ENCODE results near the gene CPA5.

Gene CPA5

DNA sequence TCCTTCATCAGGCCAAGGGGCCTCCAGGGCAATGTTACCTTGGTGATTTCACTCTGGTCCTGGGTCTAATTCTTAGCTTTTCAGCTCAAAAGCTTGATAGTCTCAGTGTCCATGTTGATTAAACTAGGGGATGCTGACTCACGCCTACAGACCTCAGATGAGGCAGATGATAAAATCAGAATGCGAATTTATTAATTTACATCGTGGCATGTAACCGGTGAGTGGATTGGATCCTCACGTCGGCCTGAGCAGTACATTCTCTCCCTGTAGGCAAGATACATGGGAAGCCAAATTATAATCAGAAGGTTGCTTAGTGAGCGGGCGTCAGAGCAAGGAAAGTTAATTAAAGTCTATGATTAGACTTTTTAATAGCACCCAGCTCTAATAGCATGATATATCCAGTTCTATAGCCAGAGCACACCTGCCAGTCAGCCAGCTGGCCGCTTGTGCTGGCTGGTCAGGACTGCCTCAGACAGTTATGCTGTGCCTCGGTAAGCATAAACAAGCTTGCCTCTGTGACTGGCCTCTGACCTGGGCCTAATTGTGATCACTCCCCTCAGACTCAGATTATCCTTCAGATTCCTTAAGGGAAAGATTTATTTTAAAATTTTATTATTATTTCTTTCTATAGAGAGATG is 20.2 kb upstream of the CPA5 start:
- DNase-seq (ENCODE audit: low read depth, low spot score): no peak
- H3K4me3 ChIP-seq (ENCODE audit: low read length): no peak overlapping the region

DNA sequence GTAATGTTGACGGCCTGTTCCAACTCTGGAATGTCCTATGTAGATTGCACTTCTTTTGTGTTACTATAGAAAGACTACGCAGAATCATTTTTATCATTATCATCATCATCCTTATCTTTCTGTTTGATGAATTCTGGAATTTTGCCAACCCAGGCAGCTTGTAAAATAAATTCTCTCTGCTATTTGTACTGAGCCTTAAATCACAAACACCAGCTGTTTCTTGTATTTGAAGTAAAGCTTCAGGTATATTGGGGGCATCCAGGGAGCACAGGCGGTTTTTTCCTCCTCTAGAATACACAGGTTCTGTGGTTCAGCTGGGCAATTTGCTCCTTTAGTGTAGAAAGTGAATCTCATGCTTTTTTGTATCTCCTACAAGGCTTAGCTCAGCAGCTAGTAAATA is 14.9 kb upstream of the CPA5 start:
- no peak for DNase-seq (ENCODE audit: low read depth, low spot score)
- H3K4me3 ChIP-seq (ENCODE audit: low read length): no peak overlapping the region

GRCh38 chr7:130332259-130333053 is 12.2 kb upstream of the CPA5 start:
- no peak for DNase-seq (ENCODE audit: low read depth, low spot score)
- no peak overlapping the region for H3K4me3 ChIP-seq (ENCODE audit: low read length)

GRCh38 chr7:130333832-130334231 is 10.8 kb upstream of the CPA5 start:
- no peak for DNase-seq (ENCODE audit: low read depth, low spot score)
- no peak overlapping the region for H3K4me3 ChIP-seq (ENCODE audit: low read length)

GRCh38 chr7:130334274-130334673 is 10.3 kb upstream of the CPA5 start:
- no peak for DNase-seq (ENCODE audit: low read depth, low spot score)
- no peak overlapping the region for H3K4me3 ChIP-seq (ENCODE audit: low read length)

GRCh38 chr7:130337410-130337971 is 7.1 kb upstream of the CPA5 start:
- DNase-seq (ENCODE audit: low read depth, low spot score): no peak
- H3K4me3 ChIP-seq (ENCODE audit: low read length): no peak overlapping the region

DNA sequence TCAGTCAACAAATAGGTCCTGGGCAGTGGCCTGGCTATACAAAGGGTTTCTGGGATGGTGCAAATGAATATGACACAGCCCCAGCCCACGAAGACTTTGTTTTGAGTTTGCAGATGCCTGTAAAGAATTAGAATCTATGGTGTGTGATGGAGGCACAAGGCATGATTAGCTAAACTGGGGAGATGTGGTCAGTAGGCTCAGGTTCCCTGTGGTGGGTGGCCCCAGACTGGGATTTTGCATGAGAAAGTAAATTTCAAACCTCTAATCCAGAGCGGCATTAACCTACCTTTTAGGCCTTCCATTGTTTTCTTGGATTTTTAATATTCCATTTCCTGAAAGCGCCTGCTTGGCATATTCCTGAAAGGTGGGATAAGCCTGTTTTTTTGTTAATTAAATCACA is 6.4 kb upstream of the CPA5 start:
- no peak for DNase-seq (ENCODE audit: low read depth, low spot score)
- H3K4me3 ChIP-seq (ENCODE audit: low read length): no peak overlapping the region

- H3K4me3 ChIP-seq (ENCODE audit: low read length): no peak overlapping the region
- no peak for DNase-seq (ENCODE audit: low read depth, low spot score)
Observed at GRCh38 chr7:130341882-130342281, 2.7 kb upstream of the CPA5 start.

DNA sequence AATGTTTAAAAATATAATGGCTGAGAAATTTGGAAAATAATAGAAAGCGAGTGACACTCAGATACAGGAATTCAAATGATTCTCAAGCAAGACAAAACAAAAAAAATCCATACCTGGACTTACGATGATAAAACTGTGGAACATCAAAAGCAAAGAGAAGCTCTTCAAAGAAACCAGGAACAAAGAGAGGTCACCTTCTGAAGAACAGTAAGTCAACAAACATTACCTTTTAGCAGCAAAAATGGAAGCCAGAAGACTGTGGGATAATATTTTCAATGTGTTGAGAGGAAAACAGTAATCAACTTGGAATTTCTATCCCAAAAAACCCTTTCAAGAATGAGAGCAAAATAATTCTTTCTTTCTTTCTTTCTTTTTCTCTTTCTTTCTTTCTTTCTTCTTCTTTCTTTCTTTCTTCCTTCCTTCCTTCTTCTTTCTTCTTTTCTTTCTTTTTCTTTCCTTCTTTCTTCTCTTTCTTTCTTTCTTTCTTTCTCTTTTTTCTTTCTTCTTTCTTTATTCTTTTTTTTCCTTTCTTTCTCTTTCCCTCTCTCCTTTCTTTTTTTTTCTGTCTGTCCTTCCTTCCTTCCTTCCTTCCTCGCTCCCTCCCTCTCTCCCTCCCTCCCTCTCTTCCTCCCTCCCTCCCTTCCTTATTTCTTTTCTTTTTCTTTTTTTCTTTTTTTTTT is 1.8 kb upstream of the CPA5 start:
- no peak overlapping the region for H3K4me3 ChIP-seq (ENCODE audit: low read length)
- DNase-seq (ENCODE audit: low read depth, low spot score): no peak

DNA sequence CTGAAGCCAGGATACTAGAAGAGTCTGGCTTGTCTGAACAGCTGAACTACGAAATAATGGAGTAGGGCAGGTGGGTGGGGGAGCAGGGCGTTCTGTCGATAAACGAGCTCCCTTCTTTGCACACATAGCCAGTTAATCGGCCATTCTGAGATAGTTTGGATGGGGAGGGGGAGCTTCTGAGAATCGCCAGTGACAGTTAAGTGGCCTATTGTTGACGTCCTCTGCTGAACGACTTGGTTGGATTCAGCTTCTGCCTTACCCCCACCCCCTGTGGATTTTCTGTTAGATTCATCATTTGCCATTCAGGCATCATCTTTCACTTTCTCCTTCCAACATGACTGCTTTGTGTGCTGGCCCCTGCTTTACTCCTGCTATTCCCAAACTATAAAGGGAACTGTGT is 520 bp downstream of the CPA5 start:
- no peak for DNase-seq (ENCODE audit: low read depth, low spot score)
- no peak overlapping the region for H3K4me3 ChIP-seq (ENCODE audit: low read length)

GRCh38 chr7:130345725-130346124 is 1.1 kb downstream of the CPA5 start:
- H3K4me3 ChIP-seq (ENCODE audit: low read length): no peak overlapping the region
- no peak for DNase-seq (ENCODE audit: low read depth, low spot score)

- no peak overlapping the region for H3K4me3 ChIP-seq (ENCODE audit: low read length)
- DNase-seq (ENCODE audit: low read depth, low spot score): no peak
Observed at GRCh38 chr7:130346177-130346905, 1.7 kb downstream of the CPA5 start.

- DNase-seq (ENCODE audit: low read depth, low spot score): no peak
Observed at GRCh38 chr7:130346941-130347340, 2.3 kb downstream of the CPA5 start.

GRCh38 chr7:130349911-130350782 is 5.5 kb downstream of the CPA5 start:
- no peak for DNase-seq (ENCODE audit: low read depth, low spot score)
- no peak overlapping the region for H3K4me3 ChIP-seq (ENCODE audit: low read length)

More at GRCh38 chr7:130346941-130347340, 2.3 kb downstream of the CPA5 start:
- no peak overlapping the region for H3K4me3 ChIP-seq (ENCODE audit: low read length)

- H3K4me3 ChIP-seq (ENCODE audit: low read length): no peak overlapping the region
- no peak for DNase-seq (ENCODE audit: low read depth, low spot score)
Observed at GRCh38 chr7:130350945-130351790, 6.6 kb downstream of the CPA5 start.

GRCh38 chr7:130351791-130352090 is 7.1 kb downstream of the CPA5 start:
- DNase-seq (ENCODE audit: low read depth, low spot score): no peak
- no peak overlapping the region for H3K4me3 ChIP-seq (ENCODE audit: low read length)

DNA sequence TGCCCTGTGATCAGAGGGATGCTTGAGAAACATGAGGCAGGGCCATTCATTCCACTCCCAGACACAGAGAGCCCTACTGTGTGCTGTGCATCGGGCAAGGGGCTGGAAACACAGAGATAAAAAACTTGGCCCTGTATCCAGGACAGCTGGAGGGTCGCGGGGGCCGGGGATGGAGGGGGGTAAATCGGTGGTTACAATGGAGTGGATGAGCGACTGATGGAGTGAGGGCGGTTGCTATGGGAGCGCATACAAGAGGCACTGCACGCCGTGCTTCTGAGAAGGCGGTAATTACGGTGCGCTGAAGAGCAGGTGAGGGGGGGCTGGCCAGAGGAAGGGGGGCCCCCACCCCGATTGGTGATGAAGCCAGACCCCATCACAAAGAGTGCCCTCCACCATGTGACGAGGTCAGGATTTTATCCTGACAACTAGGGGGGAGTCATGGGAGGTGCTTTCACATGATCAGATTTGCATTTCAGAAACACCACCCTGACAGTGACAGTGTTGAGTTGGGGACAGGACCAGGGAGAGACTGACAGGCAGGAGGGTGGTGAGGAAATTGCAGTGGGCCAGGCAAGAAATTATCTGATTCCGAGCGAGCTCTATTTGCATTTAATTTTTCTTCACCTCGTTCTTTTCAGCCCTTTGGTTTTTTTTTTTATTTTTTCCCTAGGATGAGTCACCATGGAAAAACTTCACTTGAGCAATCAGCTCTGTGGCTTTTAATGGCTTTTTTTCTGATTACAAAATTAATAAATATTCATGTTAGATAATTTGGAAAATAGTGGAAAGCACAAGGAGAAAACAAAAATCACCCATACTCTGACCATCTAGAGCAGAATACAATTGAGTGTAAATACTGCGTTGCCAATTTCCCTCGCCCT is 7.8 kb downstream of the CPA5 start:
- no peak overlapping the region for H3K4me3 ChIP-seq (ENCODE audit: low read length)
- no peak for DNase-seq (ENCODE audit: low read depth, low spot score)
